Fibroblast of lung (primary cell): Measurements from ENCODE around the gene FKBP14.

Experiments
- EZH2 ChIP-seq: IDR thresholded peaks from 2 replicates; pipeline ENCODE4 v1.5.1; 2012; ENCODE audit warnings: low read length, control low read depth, mild to moderate bottlenecking; ENCODE audit errors: missing control alignments
- TF ChIP-seq, protein P1 (sequence below), 2 donors: IDR thresholded peaks in 1 of 2; conservative IDR thresholded peaks in 1 of 2; 1 replicate in 1 of 2; 2 replicates in 1 of 2; pipeline ENCODE4 v1.5.1; 2011 to 2012; ENCODE audit warnings: low read length in 2 of 2, control low read depth in 1 of 2, inconsistent platforms in 1 of 2, low read depth in 1 of 2, mild to moderate bottlenecking in 1 of 2

DNA sequence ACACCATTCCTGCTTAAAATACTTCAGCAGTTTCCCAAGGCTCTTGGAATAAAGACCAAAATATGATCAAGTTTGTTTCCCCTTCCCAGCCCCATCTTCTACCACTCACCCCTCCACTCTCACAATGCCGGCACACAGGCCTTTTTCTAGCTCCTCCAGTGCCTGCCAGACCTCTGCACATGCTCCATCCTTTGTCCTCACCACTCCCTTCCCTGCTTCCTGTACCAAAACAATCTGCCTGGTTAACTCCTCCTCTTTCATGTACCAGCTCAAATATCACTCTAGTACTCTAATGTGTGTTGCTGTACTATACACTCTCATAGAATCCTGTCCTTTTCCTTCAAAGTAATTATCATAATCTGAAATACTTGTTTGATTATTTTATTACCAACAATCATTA, 56.3 kb downstream of the FKBP14 start:
- TF ChIP-seq EZH2 = no peak
- TF ChIP-seq, protein P1, sequence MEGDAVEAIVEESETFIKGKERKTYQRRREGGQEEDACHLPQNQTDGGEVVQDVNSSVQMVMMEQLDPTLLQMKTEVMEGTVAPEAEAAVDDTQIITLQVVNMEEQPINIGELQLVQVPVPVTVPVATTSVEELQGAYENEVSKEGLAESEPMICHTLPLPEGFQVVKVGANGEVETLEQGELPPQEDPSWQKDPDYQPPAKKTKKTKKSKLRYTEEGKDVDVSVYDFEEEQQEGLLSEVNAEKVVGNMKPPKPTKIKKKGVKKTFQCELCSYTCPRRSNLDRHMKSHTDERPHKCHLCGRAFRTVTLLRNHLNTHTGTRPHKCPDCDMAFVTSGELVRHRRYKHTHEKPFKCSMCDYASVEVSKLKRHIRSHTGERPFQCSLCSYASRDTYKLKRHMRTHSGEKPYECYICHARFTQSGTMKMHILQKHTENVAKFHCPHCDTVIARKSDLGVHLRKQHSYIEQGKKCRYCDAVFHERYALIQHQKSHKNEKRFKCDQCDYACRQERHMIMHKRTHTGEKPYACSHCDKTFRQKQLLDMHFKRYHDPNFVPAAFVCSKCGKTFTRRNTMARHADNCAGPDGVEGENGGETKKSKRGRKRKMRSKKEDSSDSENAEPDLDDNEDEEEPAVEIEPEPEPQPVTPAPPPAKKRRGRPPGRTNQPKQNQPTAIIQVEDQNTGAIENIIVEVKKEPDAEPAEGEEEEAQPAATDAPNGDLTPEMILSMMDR (conservative IDR thresholded peaks at IDR 0.05 in 1 of 2, IDR thresholded peaks at IDR 0.05 in 1 of 2; ENCODE audit: low read depth in 1 of 2, low read length in 2 of 2) = no peak
